Measurements from ENCODE around the gene ETF1. TPM values are rescaled to one million over a fixed set of nuclear protein-coding genes. Genes with fewer than 3 reads are reported as not detected.
"Not testable (repeated sequence)": the region's sequence is repeated elsewhere in the genome, so short reads cannot be mapped to it uniquely, and the experiment has no call there.

ETF1 gene
- total RNA-seq, 1 donor from 2014 or later, result 205 TPM

DNA sequence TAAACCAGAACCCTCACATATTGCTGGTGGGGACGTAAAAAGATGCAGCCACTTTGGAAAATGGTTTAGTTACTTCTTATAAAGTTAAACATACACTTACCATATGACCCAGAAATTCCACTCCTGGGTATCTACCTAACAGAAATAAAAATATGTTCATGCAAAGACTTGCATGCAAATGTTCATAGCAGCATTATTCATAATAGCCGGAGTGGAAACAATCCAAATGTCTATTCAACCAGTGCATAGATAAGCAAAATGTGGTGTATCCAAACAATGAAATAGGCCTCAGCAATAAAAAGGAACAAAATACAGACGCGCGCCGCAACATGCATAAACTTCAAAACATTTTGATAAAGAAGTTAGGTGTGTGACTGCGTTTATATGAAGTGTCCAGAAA, 66.1 kb downstream of the ETF1 start:
- Mint-ChIP-seq H3K9me3 (no peaks in the 10 kb centered on the region), H3K4me3 (no peak overlapping the region), H3K36me3 (ENCODE audit: low read depth) (no peaks in the 10 kb centered on the region), H3K27me3 (peaks cover 25% of the 10 kb centered on the region), H3K4me1 (no peaks in the 10 kb centered on the region), H3K27ac (no peak overlapping the region)
- intact Hi-C loops (cut with micrococcal nuclease), result no loop called here
- no peak for DNase-seq

DNA sequence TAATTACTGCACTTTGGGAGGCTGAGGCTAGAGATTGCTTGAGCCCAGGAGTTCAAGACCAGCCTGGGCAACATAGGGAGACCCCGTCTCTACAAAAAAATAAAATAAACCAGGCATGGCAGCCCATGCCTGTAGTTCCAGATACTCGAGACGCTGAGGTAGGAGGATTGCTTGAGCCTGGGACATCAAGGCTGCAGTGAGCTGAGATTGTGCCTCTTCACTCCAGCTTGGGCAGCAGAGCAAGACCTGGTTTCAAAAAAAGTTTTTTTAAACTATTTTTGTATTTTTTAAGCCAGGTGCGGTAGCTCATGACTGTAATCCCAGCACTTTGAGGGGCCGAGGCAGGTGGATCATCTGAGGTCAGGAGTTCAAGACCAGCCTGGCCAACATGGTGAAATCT, 69.9 kb downstream of the ETF1 start:
- H3K36me3 Mint-ChIP-seq (ENCODE audit: low read depth); DNase-seq; intact Hi-C loops (cut with micrococcal nuclease); H3K4me1 Mint-ChIP-seq; H3K27ac Mint-ChIP-seq; H3K4me3 Mint-ChIP-seq; H3K9me3 Mint-ChIP-seq: not testable (repeated sequence)
- H3K27me3 Mint-ChIP-seq, result peaks cover 25% of the 10 kb centered on the region

DNA sequence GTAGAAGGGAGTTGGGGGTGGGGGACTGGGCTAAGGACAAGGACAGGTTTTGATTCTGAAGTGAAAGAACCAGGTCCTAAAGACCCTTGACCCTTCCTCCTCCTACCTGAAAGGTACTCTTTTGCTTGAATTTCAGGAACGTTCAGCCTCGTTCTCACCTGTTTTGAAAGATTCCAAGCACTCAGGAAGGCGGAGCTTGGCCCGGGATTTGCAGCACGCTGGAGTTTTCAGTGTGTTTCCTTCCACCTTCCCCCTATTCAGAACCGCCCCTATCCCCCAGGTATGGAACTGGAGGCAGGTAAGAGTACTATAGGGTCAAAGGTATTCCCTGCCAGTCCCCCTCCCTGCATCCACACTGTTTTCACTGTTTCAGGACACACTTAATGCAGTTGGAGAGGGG, 70.7 kb downstream of the ETF1 start:
- Mint-ChIP-seq H3K27ac (no peak overlapping the region), H3K4me1 (peaks cover 16% of the 10 kb centered on the region), H3K36me3 (ENCODE audit: low read depth) (peaks cover 15% of the 10 kb centered on the region), H3K9me3 (no peaks in the 10 kb centered on the region), H3K4me3 (no peak overlapping the region), H3K27me3 (peaks cover 30% of the 10 kb centered on the region)
- intact Hi-C loops (cut with micrococcal nuclease), result no loop called here
- DNase-seq, result no peak

DNA sequence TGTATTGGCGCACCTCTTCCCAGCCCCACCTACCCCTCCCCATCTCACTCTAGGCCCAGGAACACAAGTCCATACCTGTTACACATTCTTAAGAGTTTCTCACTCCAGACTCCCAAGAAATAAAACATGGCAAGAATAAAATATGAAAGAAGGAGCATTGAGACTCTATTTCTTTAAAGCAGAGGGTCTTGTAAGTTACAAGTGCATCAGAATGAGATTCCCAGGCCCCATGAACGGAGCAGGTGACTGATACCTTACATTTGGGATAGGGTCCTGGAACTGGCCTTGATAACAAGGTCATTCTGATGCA, 72.0 kb downstream of the ETF1 start:
- no peak overlapping the region for H3K27ac Mint-ChIP-seq
- no peak overlapping the region for H3K4me3 Mint-ChIP-seq
- intact Hi-C loops (cut with micrococcal nuclease), result no loop called here
- H3K36me3 Mint-ChIP-seq (ENCODE audit: low read depth), result peaks cover 26% of the 10 kb centered on the region
- no peaks in the 10 kb centered on the region for H3K9me3 Mint-ChIP-seq
- no peak for DNase-seq
- H3K4me1 Mint-ChIP-seq, result peaks cover 26% of the 10 kb centered on the region
- peaks cover 29% of the 10 kb centered on the region for H3K27me3 Mint-ChIP-seq

DNA sequence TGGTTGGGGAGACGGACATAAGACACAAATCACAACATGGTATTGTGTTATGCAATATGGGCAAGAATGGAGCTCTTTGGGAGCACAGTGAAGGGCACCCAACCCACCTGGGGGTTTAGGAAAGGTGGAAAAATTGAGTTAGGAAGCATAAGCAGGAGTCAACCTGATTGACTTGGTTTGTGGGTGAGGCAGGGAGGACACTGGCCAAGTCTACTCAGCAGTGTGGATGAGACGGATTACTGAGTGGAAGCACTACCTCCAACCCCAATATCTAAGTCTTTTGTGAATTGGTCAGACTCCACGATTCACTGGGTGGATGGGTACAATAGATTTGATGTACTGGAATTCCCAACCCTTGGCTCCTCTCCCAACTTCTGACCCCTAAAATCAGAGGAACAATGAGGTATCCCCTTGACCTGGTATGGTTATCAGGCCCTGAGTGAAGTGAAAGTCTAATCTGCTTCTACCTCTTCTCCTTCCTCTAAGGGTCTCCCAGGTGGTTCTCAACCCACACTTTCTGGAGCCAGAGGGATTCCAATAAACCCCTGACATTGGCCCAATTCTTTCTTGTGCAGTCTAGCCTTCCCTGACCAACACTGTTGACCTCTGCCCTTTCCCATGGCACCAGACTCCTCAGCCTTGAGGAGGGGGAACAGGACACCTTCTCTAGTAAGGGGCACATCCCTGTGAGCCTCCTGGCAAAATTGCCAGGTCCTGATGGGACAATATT, 72.5 kb downstream of the ETF1 start:
- H3K9me3 Mint-ChIP-seq, result no peaks in the 10 kb centered on the region
- H3K27me3 Mint-ChIP-seq, result peaks cover 29% of the 10 kb centered on the region
- H3K4me1 Mint-ChIP-seq, result peaks cover 26% of the 10 kb centered on the region
- intact Hi-C loops (cut with micrococcal nuclease), result no loop called here
- H3K4me3 Mint-ChIP-seq, result no peak overlapping the region
- DNase-seq, result no peak
- H3K36me3 Mint-ChIP-seq (ENCODE audit: low read depth), result peaks cover 26% of the 10 kb centered on the region
- H3K27ac Mint-ChIP-seq, result no peak overlapping the region

DNA sequence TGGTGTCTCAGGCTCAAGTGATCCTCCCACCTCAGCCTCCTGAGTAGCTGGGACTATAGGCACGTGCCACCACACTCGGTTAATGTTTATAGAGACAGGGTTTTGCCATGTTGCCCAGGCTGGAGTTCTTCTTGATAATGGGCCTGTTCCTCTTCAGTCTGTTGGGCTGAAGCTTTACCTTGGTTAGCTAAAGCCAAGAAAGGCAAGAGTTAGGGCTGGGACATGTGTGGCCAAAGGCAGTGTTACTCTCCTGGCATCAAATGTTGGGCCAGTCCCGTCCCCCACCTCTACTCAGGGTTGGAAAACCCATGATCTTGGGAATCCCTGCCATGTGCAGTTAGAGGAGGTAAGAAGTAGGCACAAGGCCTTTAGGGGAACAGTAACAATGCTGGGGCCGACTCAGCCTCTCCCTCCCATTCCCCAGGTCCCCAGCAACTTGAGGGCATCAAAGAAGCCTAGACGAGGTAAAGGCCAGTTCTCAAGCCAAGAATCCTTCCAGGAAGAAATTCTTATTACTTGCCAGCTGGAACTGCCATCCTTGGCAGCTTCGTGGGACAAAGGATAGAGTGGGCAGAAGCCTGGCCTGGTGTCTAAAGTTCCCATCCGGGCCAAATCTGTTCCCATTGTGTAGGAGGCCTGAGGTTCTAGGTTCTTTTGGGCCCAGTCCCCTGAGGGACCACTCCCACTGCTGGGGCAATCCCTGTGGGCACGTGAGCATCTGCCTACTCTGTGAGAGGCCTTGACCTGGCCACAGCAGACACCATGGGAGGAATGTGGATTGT, 73.3 kb downstream of the ETF1 start:
- H3K9me3 Mint-ChIP-seq, result no peaks in the 10 kb centered on the region
- peaks cover 28% of the 10 kb centered on the region for H3K36me3 Mint-ChIP-seq (ENCODE audit: low read depth)
- DNase-seq, result no peak
- H3K27ac Mint-ChIP-seq, result no peak overlapping the region
- intact Hi-C loops (cut with micrococcal nuclease), result loop anchor here (10.0 kb wide), 2 partner anchors 715 to 825 kb away; partner anchors contain the start of genes HNRNPA0 and MATR3
- no peak overlapping the region for H3K4me3 Mint-ChIP-seq
- H3K4me1 Mint-ChIP-seq, result peaks cover 26% of the 10 kb centered on the region
- peaks cover 24% of the 10 kb centered on the region for H3K27me3 Mint-ChIP-seq

DNA sequence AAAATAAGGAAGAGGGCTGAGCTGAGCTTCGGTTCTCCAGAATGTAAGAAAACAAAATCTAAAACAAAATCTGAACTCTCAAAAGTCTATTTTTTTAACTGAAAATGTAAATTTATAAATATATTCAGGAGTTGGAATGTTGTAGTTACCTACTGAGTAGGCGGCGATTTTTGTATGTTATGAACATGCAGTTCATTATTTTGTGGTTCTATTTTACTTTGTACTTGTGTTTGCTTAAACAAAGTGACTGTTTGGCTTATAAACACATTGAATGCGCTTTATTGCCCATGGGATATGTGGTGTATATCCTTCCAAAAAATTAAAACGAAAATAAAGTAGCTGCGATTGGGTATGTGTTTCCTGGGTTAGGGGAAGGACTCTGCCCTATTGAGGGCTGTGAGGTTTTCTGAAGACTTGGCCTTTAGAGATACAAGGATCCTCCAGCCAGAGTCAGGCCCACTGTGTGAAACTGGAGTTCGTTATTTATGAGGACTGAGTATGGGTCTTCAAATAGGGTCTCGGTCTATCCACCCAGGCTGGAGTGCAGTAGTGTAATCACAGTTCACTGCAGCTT, 74.0 kb downstream of the ETF1 start:
- Mint-ChIP-seq H3K27ac (peak overlapping the region; percentile 62), H3K27me3 (peaks cover 21% of the 10 kb centered on the region), H3K4me1 (peaks cover 26% of the 10 kb centered on the region), H3K9me3 (no peaks in the 10 kb centered on the region), H3K36me3 (ENCODE audit: low read depth) (peaks cover 28% of the 10 kb centered on the region), H3K4me3 (peak overlapping the region; percentile 90)
- DNase-seq, result no peak
- intact Hi-C loops (cut with micrococcal nuclease), result loop anchor here (10.0 kb wide), 2 partner anchors 714 to 826 kb away; partner anchors contain the start of genes HNRNPA0 and MATR3

DNA sequence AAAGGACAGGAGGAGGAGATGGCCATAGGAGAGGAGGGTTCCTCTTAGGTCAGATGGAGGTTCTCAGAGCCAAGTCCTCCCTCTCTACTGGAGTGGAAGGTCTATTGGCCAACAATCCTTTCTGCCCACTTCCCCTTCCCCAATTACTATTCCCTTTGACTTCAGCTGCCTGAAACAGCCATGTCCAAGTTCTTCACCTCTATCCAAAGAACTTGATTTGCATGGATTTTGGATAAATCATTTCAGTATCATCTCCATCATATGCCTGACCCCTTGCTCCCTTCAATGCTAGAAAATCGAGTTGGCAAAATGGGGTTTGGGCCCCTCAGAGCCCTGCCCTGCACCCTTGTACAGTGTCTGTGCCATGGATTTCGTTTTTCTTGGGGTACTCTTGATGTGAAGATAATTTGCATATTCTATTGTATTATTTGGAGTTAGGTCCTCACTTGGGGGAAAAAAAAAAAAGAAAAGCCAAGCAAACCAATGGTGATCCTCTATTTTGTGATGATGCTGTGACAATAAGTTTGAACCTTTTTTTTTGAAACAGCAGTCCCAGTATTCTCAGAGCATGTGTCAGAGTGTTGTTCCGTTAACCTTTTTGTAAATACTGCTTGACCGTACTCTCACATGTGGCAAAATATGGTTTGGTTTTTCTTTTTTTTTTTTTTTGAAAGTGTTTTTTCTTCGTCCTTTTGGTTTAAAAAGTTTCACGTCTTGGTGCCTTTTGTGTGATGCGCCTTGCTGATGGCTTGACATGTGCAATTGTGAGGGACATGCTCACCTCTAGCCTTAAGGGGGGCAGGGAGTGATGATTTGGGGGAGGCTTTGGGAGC, 74.7 kb downstream of the ETF1 start:
- intact Hi-C loops (cut with micrococcal nuclease), result loop anchor here (10.0 kb wide), 2 partner anchors 714 to 826 kb away; partner anchors contain the start of genes HNRNPA0 and MATR3
- peak overlapping the region; percentile 90 for H3K4me3 Mint-ChIP-seq
- peaks cover 28% of the 10 kb centered on the region for H3K36me3 Mint-ChIP-seq (ENCODE audit: low read depth)
- no peak for DNase-seq
- peaks cover 17% of the 10 kb centered on the region for H3K27me3 Mint-ChIP-seq
- H3K4me1 Mint-ChIP-seq, result peaks cover 26% of the 10 kb centered on the region
- H3K27ac Mint-ChIP-seq, result peak overlapping the region; percentile 62
- H3K9me3 Mint-ChIP-seq, result no peaks in the 10 kb centered on the region

DNA sequence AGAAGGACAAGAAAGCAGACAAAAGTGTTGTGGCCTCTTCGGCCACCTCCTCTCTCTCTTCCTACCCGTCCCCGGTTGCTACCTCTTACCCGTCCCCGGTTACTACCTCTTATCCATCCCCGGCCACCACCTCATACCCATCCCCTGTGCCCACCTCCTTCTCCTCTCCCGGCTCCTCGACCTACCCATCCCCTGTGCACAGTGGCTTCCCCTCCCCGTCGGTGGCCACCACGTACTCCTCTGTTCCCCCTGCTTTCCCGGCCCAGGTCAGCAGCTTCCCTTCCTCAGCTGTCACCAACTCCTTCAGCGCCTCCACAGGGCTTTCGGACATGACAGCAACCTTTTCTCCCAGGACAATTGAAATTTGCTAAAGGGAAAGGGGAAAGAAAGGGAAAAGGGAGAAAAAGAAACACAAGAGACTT, 75.3 kb downstream of the ETF1 start:
- no peak for DNase-seq
- Mint-ChIP-seq H3K4me3 (peak overlapping the region; percentile 90), H3K36me3 (ENCODE audit: low read depth) (peaks cover 28% of the 10 kb centered on the region), H3K4me1 (peaks cover 26% of the 10 kb centered on the region), H3K27me3 (peaks cover 13% of the 10 kb centered on the region), H3K9me3 (no peaks in the 10 kb centered on the region), H3K27ac (peak overlapping the region; percentile 0)
- intact Hi-C loops (cut with micrococcal nuclease), result loop anchor here (10.0 kb wide), 2 partner anchors 713 to 827 kb away; partner anchors contain the start of genes HNRNPA0 and MATR3

DNA sequence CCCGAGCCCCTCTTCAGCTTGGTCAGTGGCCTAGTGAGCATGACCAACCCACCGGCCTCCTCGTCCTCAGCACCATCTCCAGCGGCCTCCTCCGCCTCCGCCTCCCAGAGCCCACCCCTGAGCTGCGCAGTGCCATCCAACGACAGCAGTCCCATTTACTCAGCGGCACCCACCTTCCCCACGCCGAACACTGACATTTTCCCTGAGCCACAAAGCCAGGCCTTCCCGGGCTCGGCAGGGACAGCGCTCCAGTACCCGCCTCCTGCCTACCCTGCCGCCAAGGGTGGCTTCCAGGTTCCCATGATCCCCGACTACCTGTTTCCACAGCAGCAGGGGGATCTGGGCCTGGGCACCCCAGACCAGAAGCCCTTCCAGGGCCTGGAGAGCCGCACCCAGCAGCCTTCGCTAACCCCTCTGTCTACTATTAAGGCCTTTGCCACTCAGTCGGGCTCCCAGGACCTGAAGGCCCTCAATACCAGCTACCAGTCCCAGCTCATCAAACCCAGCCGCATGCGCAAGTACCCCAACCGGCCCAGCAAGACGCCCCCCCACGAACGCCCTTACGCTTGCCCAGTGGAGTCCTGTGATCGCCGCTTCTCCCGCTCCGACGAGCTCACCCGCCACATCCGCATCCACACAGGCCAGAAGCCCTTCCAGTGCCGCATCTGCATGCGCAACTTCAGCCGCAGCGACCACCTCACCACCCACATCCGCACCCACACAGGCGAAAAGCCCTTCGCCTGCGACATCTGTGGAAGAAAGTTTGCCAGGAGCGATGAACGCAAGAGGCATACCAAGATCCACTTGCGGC, 75.9 kb downstream of the ETF1 start:
- Mint-ChIP-seq H3K9me3 (no peaks in the 10 kb centered on the region), H3K4me3 (peak overlapping the region; percentile 90), H3K36me3 (ENCODE audit: low read depth) (peaks cover 28% of the 10 kb centered on the region), H3K27ac (peak overlapping the region; percentile 66), H3K4me1 (peaks cover 26% of the 10 kb centered on the region), H3K27me3 (peaks cover 7% of the 10 kb centered on the region)
- intact Hi-C loops (cut with micrococcal nuclease), result loop anchor here (10.0 kb wide), 2 partner anchors 712 to 828 kb away; partner anchors contain the start of genes HNRNPA0 and MATR3
- DNase-seq, result peak; percentile 69

DNA sequence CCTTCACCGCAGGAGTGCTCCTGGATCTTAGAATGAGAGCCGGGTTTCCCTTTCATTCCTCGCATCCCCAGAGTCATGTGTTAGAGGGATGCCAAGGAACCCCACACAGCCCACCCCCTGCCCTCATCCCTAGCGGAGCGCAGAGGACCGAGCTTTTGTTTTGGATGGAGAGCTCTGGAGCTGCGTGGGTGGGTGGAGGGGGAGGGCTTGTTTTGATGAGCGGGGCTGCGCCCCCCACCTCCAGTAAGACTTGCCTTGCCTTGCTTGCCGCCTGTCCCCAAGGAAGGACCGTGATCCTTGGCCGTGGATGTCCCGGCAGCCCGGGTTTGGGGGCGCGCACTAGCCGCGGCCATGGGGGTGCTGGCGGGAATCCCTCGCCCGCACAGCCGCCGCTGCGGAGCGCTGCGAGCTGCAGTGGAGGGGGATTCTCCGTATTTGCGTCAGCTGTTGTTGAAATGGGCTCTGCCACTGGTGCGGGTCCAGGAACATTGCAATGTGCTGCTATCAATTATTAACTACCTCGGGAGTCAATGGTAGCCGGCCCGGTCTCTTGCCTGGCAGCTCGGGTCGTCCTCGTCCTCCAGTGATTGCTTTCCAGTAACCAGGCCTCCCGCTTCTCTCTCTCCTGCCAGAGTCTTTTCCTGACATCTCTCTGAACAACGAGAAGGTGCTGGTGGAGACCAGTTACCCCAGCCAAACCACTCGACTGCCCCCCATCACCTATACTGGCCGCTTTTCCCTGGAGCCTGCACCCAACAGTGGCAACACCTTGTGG, 76.7 kb downstream of the ETF1 start:
- Mint-ChIP-seq H3K4me1 (peaks cover 29% of the 10 kb centered on the region), H3K4me3 (peak overlapping the region; percentile 90), H3K9me3 (no peaks in the 10 kb centered on the region), H3K27ac (peak overlapping the region; percentile 66), H3K27me3 (peaks cover 6% of the 10 kb centered on the region), H3K36me3 (ENCODE audit: low read depth) (peaks cover 28% of the 10 kb centered on the region)
- DNase-seq, result peak; percentile 74
- intact Hi-C loops (cut with micrococcal nuclease), result loop anchor here (10.0 kb wide), 2 partner anchors 712 to 828 kb away; partner anchors contain the start of genes HNRNPA0 and MATR3

All from activated CD4-positive, alpha-beta T cell treated with anti-CD3 and anti-CD28 coated beads, Interleukin-2, amount 10 ng/mL, durations not matched to agents 24 days and 14 days (primary cell).